ENCODE measurements around the gene NCOA7. TPM values are rescaled to one million over a fixed set of nuclear protein-coding genes. Genes with fewer than 3 reads are reported as not detected.

Gene NCOA7
- total RNA-seq, 6 experiments from 2014 or later: 11.4 to 71.8 (median 23.0) TPM

DNA sequence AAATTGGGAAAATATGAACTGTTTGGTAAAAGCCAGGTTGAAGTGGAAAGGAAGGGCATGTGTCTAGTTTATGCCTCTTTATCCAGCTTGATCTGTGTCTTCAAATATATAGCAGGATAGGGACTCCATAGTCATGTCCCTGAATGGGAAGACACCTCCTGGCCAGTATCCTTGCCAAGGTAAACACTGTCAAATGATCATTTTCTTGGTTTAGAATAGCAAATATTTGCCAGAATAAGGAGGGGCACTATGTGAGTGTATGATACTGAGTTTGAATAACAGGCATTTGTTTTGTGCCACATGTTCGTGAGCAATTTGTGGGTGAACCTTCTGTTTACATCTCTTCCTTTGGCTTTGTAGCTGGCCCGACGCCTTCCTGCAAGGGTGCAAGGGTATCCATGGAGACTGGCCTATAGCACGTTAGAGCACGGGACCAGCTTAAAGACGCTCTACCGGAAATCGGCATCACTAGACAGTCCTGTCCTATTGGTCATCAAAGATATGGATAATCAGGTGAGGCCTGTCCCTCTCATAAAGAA is 131.6 kb downstream of the NCOA7 start:
- ATAC-seq (peak in 2 of 4 donors; percentile 20 to 24), DNase-seq (no peak)
- intact Hi-C loops (cut with DNase I): no loop called here
- Histone ChIP-seq H3K4me3 (no peak overlapping the region), H3K27ac (peak overlapping the region in 2 of 3 donors; percentile 35 to 94), H3K9me3 (no peaks in the 10 kb centered on the region), H3K4me1 (peaks cover 0 to 58% (median 15%) of the 10 kb centered on the region in 4 donors), H3K27me3 (no peaks in the 10 kb centered on the region), H3K36me3 (peaks cover 0 to 32% (median 10%) of the 10 kb centered on the region in 4 donors)
- TF ChIP-seq POLR2A (IDR thresholded peaks at IDR 0.05): no peak
- TF ChIP-seq, protein P1, sequence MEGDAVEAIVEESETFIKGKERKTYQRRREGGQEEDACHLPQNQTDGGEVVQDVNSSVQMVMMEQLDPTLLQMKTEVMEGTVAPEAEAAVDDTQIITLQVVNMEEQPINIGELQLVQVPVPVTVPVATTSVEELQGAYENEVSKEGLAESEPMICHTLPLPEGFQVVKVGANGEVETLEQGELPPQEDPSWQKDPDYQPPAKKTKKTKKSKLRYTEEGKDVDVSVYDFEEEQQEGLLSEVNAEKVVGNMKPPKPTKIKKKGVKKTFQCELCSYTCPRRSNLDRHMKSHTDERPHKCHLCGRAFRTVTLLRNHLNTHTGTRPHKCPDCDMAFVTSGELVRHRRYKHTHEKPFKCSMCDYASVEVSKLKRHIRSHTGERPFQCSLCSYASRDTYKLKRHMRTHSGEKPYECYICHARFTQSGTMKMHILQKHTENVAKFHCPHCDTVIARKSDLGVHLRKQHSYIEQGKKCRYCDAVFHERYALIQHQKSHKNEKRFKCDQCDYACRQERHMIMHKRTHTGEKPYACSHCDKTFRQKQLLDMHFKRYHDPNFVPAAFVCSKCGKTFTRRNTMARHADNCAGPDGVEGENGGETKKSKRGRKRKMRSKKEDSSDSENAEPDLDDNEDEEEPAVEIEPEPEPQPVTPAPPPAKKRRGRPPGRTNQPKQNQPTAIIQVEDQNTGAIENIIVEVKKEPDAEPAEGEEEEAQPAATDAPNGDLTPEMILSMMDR (IDR thresholded peaks at IDR 0.05): no peak
- WGBS (ENCODE audit: insufficient coverage, low coverage, low lambda C conversion rate, missing lambda C conversion rate): 63% methylated on average over 3 of the region's 8 CpGs

DNA sequence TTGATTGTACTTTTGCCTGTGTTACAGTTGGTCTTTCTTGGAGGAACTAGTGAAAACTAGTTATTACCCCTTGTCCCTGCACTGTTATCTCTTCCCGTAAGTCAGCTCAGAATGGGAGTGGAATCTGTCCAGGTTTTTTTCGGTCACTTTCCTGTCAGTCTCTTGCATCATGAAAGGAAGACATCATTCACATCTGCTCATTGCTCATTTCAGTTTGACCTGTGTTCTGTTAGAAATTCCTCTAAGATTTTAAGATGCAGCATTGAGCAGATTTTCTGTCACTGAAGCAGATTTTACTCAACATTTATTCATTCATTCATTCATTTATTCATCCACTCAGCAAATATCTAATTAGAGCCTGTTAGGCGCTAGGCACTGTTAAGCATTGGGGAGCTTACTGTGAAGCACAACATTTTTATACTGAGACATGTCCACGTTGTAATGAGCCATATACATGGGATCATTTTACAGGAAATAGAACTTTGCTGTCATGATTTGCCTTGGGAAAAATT is 132.7 kb downstream of the NCOA7 start:
- 33% methylated on average over 4 of the region's 4 CpGs for WGBS (ENCODE audit: insufficient coverage, low coverage, low lambda C conversion rate, missing lambda C conversion rate)
- Histone ChIP-seq H3K36me3 (peaks cover 0 to 39% (median 15%) of the 10 kb centered on the region in 4 donors), H3K9me3 (no peaks in the 10 kb centered on the region), H3K27ac (peak overlapping the region; percentile 22 to 94 (median 35)), H3K27me3 (no peaks in the 10 kb centered on the region), H3K4me1 (peaks cover 0 to 51% (median 13%) of the 10 kb centered on the region in 4 donors), H3K4me3 (no peak overlapping the region)
- ATAC-seq (peak; percentile 40 to 59 (median 46)), DNase-seq (no peak)
- intact Hi-C loops (cut with DNase I): no loop called here
- no peak for TF ChIP-seq POLR2A (IDR thresholded peaks at IDR 0.05)
- TF ChIP-seq, protein P1 (IDR thresholded peaks at IDR 0.05): no peak

DNA sequence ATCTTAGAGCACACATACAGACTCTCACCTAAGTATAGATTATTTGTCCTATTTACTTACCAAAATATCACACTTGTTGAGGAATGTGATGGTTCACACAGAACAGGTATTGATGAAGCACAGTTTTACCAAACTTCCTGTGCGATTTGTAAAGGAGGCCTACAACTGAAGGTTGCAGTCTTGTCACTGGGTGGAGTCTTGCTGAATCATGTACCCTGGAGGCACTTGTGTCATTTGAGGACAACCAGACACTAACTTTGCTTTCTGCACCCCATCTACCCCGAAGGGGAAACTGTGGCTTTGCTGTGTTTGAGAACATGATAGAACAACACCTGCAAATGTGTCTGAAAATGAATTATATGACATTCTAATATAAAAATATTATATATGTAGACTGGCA is 133.4 kb downstream of the NCOA7 start:
- ATAC-seq (peak in 1 of 4 donors; percentile 2), DNase-seq (no peak)
- Histone ChIP-seq H3K4me1 (peaks cover 0 to 47% (median 12%) of the 10 kb centered on the region in 4 donors), H3K9me3 (no peaks in the 10 kb centered on the region), H3K36me3 (peaks cover 0 to 46% (median 22%) of the 10 kb centered on the region in 4 donors), H3K4me3 (no peak overlapping the region), H3K27ac (peak overlapping the region in 1 of 3 donors; percentile 94), H3K27me3 (no peaks in the 10 kb centered on the region)
- intact Hi-C loops (cut with DNase I): no loop called here
- TF ChIP-seq, protein P1 (IDR thresholded peaks at IDR 0.05): no peak
- TF ChIP-seq POLR2A (IDR thresholded peaks at IDR 0.05): no peak
- 36% methylated on average over 2 of the region's 2 CpGs for WGBS (ENCODE audit: insufficient coverage, low coverage, low lambda C conversion rate, missing lambda C conversion rate)

DNA sequence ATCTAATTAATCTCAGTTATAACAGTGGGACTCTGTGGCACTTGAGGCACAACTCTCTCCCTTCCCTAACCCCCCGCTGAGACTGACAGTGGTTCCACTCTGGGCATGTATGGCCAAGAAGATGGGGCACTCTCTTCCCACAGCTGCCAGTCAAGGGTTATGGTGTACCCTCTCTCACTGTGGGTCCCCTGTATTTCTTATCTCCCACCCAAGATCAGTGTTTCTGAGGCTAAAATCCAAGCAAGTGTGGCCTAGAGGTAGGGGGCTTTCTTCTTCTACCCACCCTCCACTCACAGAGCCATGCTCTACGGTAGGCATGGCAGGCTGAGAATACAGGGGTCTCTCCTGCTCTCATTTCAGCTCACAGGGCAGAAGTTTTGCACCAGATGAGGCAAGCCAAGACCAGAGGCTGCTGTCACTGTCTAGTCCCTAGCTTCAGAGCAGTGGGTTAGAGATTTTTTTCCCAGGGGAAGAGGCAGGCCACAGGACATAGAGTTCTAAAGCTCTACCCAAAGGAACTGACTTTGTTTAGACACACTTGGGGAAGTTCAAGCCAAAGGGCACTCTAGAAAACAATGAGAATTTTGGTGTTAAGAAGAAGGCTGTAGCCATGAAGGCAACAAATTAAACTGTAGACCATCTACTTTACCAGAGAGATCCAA is 134.1 kb downstream of the NCOA7 start:
- peak in 2 of 4 donors; percentile 1 to 28 for ATAC-seq
- H3K4me3 ChIP-seq: no peak overlapping the region
- DNase-seq: no peak
- TF ChIP-seq, protein P1 (IDR thresholded peaks at IDR 0.05): no peak
- no peak for TF ChIP-seq POLR2A (IDR thresholded peaks at IDR 0.05)
- 83% methylated on average over 2 of the region's 2 CpGs for WGBS (ENCODE audit: insufficient coverage, low coverage, low lambda C conversion rate, missing lambda C conversion rate)
- peaks cover 0 to 41% (median 11%) of the 10 kb centered on the region in 4 donors for H3K4me1 ChIP-seq
- H3K36me3 ChIP-seq: peaks cover 0 to 52% (median 25%) of the 10 kb centered on the region in 4 donors
- peak overlapping the region in 2 of 3 donors; percentile 5 to 46 for H3K27ac ChIP-seq
- H3K9me3 ChIP-seq: no peaks in the 10 kb centered on the region
- no peaks in the 10 kb centered on the region for H3K27me3 ChIP-seq
- intact Hi-C loops (cut with DNase I): no loop called here

Data from right lobe of liver (tissue), 6 donors.